ENCODE data around the gene TAF4.
"Not testable (repeated sequence)": the region's sequence is repeated elsewhere in the genome, so short reads cannot be mapped to it uniquely, and the experiment has no call there.

Gene TAF4

DNA sequence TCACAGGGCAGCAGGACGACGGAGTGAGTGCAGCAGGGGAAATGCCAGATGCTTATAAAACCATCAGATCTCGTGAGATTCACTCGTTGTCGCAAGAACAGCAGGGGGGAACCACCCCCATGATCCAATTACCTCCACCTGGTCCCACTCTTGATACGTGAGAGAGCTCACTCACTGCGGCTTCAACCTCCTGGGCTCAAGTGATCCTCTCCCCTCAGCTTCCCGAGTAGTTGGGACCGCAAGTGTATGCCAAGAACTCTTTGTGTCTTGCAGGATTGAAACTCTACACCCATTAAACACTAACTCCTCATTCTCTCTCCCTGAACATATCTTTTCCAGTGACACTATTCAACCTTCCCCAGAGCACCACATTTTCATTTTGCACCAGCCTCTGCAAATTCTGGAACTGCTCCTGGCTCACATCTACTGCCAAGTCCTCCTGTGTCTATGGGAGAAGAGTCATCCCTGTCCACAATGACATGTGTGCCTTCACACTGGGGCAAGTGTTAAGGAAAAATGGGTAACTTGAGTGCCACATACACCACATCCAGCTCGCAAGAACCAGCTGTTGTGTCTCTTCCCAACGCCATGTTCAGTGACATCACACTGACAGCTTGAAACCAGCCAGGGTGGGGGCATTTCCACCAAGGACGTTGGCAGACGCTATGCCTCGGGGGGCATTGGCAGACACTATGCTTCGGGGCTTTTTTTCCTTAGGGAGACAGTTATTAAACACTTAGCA, 14.7 kb upstream of the TAF4 start:
- no peak for DNase-seq (ENCODE audit: low spot score)

- no peak for DNase-seq (ENCODE audit: low spot score)
Measured at GRCh38 chr20:62079166-62079565, 13.5 kb upstream of the TAF4 start.

- no peak for DNase-seq (ENCODE audit: low spot score)
Measured at GRCh38 chr20:62073323-62073722, 7.6 kb upstream of the TAF4 start.

GRCh38 chr20:62071669-62072430, 6.2 kb upstream of the TAF4 start:
- DNase-seq (ENCODE audit: low spot score): not testable (repeated sequence)

- no peak for DNase-seq (ENCODE audit: low spot score)
Measured at GRCh38 chr20:62069741-62070216, 4.1 kb upstream of the TAF4 start.

GRCh38 chr20:62068997-62069396, 3.3 kb upstream of the TAF4 start:
- no peak for DNase-seq (ENCODE audit: low spot score)

DNA sequence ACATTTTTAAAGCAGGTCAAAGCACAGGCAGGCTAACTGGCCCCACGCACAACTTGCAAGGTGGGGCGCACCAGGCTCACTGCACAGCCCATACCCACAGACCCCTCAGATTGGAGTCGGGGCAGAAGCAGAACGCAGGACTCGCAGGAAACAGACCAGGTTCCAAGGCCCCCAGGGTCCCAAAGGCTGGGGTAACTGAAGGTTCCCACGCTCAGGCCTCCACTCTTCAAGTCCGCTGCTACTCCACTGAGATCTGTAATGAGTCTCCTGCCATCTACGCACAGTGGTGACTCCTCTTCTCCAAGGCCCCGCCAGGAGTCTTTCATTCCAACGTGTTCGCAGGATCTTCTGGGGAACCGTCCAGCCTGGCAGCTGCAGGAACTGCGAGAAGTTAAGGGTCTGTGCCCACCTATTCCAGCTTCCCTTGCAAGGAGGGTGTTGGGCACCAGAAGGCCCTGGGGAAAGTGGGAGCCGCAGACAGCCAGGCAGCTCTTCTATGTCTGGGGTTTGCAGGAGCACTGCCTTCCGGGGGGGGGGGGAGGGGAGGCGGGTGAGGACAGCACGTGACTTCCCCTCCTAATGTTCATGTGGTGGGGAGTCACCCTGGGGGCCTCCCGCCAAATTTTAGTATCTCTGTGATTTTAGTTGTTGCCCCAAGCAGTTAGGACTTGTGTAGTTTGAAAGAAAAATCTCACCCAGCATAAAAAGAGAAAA, 2.0 kb upstream of the TAF4 start:
- DNase-seq (ENCODE audit: low spot score): no peak

GRCh38 chr20:62066983-62067433, 1.3 kb upstream of the TAF4 start:
- DNase-seq (ENCODE audit: low spot score): peak; percentile 9

DNA sequence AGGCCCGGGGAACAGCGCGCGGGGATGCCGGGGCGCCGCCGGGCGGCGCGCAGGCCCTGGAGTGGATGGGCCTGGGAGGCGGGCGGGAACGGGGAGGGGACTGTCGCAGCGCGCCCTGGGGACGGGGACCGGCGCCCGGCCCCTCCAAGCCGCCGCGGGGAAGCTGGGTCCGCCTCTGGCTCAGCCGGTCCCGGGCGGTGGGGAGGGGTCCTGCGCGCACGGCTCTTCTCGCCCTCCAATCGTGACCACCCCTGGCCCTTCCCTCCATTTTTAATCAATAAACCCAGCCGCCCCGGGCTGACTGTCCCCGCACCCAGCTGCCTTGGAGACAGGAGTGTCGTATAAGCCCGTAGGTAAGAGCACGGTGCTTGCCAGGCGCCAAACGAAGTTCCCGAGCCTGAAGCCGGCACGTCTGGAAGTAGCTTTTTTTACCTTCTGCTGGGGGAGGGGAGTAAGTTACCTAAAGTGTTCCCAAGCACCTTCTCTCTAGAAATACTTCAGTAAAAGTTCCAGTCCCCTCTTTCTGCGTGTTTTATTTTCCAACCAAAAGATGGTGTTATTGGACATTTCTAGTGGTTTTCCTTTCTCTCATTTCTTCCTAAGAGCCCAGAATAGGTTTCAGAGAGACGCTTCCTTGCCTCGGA, 780 bp upstream of the TAF4 start:
- no peak for DNase-seq (ENCODE audit: low spot score)

DNA sequence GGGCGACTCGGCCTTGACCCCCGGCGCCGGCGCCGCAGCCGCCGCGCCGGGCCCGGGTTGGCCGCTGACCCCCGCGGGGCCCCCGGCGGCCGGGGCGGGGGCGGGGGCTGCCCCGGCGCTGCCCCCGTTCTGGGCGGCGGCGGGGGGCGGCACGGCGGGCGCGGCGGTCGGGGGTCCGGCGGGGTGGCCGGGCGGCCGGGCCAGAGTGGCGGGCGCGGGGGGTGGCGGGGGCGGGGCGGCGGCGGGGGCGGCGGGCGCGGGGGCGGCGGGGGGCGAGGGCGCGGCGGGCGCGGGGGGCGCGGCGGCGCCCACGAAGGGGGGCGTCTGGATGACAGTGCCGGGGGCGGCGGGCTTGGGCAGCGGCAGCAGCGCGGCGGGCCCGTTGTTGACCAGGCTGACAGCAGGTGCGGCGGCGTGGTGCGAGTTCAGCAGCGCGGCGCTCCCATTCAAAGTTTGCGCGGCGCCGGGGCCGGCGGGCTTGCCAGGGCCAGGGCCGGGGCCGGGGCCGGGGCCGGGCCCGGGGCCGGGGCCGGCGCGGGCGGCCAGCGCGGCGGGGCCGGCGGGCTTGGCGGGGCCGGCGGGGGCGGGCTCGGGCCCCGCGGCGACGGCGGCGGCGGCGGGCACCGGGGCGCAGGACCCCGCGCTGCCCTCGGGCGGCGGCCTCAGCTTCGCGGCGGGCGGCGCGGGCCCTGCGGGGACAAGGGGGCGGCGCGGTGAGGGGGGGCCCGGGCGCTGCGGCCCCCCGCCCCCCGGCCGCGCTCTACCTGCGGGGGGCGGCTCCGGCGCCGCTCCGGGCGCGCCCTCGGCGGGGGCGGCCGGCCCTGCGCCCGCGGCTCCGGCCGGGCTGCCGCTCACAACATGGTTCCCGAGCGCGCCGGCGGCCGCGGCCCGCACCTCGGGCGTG, 659 bp downstream of the TAF4 start:
- DNase-seq (ENCODE audit: low spot score): no peak

DNA sequence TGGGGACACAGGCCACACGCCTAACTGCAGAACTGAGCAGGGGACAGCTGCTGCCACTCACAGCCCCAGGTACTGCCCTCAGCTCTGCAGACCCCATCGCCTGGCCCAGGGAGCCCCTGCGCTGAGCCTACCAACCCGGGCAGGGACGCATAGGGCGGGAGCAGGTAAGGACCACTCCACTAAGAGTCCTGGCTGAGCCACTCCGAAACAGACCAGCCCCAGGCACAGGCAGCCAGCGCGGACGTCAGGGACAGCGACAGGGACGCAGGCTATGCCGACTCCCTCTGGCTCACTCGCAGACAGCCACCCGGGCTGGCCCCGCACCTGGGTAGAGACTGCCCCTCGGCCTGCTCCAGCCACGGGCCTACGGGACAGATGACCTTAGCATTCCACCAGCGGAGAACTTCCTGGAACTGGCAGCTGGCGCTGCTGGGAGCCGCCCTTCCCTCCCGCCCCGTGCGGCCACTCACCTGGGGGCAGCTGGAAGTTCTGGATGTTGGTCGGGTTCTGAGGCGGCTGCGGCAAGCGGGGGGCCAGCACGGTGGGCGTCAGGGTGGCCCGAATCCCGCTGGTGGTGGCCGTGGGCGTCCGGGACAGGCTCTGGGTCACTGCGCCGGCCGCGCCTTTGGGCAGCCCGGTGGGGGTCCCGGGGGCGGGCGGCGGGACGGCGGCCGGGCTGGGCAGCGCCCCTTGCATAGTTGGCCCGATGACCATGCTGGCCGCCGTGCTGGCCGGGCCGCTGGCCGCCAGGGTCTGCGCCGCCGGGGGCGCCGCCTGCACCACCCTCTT, 1.5 kb downstream of the TAF4 start:
- DNase-seq (ENCODE audit: low spot score): no peak

DNA sequence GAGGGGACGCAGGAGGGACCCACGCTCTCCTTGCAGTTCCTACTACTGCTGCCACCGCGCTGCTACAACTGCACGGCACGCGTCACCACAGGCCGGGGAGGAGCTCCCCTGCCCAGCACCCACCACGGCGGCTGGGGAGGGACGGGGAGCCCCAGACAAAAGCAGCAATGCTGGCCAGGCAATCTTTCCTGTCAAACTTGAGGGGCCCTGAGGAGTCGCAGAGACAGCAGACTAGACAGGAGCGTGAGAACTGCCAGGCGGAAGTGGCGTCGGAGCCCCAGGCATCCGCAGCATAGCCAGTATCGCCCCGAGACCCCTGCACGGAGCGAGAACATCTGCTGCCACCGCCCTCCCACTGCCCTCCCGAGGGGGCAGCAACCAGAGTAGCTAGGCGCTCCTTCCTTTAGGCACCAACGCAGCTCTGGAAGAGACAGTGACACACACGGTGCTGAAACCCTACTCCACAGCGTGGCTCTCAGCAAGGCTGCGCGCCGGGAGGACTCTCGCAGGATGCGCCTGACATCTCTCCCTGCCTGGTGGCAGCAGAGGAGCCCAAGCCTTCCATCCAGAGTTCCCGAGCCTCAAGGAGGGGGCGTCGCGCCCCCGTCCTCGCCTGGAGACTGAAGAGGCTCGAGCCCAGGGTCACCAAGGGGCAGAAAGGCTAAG, 2.2 kb downstream of the TAF4 start:
- no peak for DNase-seq (ENCODE audit: low spot score)

- DNase-seq (ENCODE audit: low spot score): no peak
Measured at GRCh38 chr20:62062661-62063314, 2.9 kb downstream of the TAF4 start.

- no peak for DNase-seq (ENCODE audit: low spot score)
Measured at GRCh38 chr20:62061851-62062423, 3.7 kb downstream of the TAF4 start.

DNA sequence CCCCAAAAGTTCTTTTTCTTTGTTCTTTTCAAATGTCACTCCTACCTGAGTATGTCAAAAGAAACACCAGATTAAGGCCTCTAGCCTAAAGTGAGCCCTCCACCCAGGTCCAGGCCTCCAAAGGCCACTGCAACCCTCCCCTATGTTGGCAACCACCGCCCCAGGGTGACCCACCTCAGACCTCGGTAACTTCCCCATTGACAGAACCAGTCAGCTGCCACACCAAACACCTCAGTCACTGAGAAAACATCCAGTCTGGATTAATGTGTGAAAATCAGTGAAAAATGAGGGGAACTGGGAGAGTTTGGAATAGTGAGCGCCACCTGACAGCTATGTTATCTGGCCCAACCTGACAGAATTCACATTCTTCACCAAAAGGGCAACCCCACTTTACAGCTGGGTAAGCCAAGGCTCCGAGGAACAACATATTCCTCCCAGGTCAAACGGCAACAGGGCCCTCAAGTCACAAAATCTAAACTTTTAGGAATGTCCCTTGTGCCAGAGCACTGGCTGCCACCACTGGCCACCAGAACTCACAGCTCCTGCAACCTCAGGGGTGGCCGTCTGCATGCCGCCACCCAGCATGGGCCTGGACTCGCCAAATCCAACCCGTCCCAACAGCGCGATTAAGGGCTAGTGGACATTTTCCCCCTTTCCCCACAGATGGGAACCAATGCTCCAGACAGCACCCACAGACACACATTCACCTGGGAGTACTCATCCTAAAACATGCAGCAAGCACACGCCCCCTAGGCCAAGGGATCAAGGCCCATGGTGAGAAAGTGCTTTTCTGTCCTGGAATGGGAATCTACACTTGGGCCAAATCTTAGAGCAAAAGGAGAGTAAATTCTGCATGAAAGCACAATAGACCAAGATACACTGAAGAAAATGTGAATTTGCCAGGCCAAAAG, 4.8 kb downstream of the TAF4 start:
- DNase-seq (ENCODE audit: low spot score): no peak

GRCh38 chr20:62059920-62060630, 5.6 kb downstream of the TAF4 start:
- DNase-seq (ENCODE audit: low spot score): no peak

GRCh38 chr20:62059401-62059800, 6.3 kb downstream of the TAF4 start:
- DNase-seq (ENCODE audit: low spot score): no peak

Data from CD4-positive, alpha-beta T cell treated with Interleukin-2 at 100 ng/mL for 4 hours (primary cell).